GM06990 (cell line): ENCODE measurements around the gene MT1M.

ENCODE experiments used
- DNase-seq: peaks from one replicate; pipeline ENCODE4 v3.0.0-alpha.2; 2011; ENCODE audit not compliant: insufficient read length; ENCODE audit errors: extremely low read depth
- H3K27me3 ChIP-seq: replicated peaks from 2 replicates; pipeline ENCODE4 v1.6.0; 2011; ENCODE audit warnings: low read length; ENCODE audit not compliant: control insufficient read depth, insufficient read depth
- H3K36me3 ChIP-seq: 2 replicates; pipeline ENCODE4 v1.5.1; 2011; ENCODE audit warnings: low read length; ENCODE audit not compliant: control insufficient read depth, insufficient read depth
- H3K4me3 ChIP-seq: replicated peaks from 2 replicates; pipeline ENCODE4 v1.5.1; 2011; ENCODE audit warnings: low read depth, mild to moderate bottlenecking, control low read depth, low read length
- TF ChIP-seq, protein P1 (sequence below): IDR thresholded peaks from 2 replicates; pipeline ENCODE4 v1.5.1; 2011; ENCODE audit warnings: low read length, control low read depth, mild to moderate bottlenecking, inconsistent platforms; ENCODE audit not compliant: insufficient read depth, poor library complexity, severe bottlenecking

The MT1M gene

GRCh38 chr16:56589141-56590039 is 43.1 kb upstream of the MT1M start, which contains the start of gene MT3:
TSS of gene MT3 (plus strand) at chr16:56589528. CDS start at chr16:56589591, 63 bp downstream.
- Histone ChIP-seq H3K27me3 (peaks cover 8% of the 10 kb centered on the region), H3K36me3 (no peaks in the 10 kb centered on the region), H3K4me3 (peak within 1 kb of the TSS; percentile 3; the same call in 1 of the 2 replicates)
- DNase-seq = no peak
- TF ChIP-seq, protein P1, sequence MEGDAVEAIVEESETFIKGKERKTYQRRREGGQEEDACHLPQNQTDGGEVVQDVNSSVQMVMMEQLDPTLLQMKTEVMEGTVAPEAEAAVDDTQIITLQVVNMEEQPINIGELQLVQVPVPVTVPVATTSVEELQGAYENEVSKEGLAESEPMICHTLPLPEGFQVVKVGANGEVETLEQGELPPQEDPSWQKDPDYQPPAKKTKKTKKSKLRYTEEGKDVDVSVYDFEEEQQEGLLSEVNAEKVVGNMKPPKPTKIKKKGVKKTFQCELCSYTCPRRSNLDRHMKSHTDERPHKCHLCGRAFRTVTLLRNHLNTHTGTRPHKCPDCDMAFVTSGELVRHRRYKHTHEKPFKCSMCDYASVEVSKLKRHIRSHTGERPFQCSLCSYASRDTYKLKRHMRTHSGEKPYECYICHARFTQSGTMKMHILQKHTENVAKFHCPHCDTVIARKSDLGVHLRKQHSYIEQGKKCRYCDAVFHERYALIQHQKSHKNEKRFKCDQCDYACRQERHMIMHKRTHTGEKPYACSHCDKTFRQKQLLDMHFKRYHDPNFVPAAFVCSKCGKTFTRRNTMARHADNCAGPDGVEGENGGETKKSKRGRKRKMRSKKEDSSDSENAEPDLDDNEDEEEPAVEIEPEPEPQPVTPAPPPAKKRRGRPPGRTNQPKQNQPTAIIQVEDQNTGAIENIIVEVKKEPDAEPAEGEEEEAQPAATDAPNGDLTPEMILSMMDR = no peak

DNA sequence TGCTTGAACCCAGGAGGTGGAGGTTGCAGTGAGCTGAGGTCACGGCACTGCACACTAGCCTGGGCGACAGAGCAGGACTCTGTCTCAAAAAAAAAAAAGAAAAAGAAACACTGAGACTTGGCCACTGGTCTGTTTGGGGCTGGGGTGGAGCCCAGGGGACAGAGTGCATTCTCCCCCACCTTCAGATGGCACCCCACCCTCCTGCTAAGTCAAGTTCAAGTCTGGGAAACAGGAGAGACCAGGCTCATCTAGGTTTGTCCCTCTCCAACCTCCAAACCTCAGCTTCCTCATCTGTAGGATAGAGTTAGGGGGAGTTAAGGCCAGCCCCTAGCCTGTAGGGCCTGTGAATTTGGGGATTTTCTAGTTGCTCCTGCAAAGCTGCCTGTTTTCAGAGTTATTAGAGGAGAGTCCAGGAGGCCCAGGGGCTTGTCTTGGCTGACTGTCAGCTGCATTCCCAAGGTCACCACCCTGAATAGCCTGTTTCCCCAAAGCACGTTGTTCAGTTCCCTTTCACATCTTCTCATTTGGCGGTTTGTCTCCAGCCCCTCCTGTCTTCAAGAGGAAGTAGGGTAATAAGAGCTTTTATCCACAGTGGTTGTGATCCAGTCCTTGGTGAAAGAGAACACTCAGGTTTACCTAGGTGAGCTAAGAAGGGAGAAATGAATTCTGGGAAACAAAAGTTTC is 40.9 kb upstream of the MT1M start:
- no peak for DNase-seq

DNA sequence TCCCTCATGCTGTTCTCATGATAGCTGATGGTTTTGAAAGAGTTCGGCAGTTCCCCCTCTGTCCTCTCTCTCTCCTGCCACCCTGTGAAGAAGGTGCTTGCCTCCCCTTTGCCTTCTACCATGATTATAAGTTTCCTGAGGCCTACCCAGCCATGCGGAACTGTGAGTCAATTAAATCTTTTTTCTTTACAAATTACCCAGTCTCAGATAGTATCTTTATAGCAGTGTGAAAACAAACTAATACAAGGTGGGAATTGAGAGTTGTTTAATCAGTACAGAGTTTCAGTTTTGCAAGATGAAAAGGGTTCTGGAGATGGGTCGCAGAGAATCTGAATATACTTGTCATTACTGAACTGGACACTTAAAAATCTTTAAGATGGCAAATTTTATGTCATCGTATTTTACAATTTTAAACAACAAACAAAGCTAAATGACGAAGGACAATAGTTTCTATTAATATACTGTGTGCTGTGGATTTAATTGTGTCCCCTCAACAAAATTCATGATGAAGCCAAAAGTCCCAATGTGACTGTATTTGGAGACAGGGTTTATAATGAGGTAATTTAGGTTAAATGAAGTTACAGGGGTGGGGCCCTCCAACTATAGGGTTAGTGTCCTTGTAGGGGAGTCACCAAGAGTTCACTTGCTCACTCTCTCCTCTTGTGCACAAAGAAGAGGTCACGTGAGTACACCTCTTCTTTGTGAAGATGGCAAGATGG is 38.7 kb upstream of the MT1M start:
- Histone ChIP-seq H3K4me3 (no peak overlapping the region), H3K27me3 (peaks cover 8% of the 10 kb centered on the region), H3K36me3 (no peaks in the 10 kb centered on the region)
- TF ChIP-seq, protein P1 = no peak
- no peak for DNase-seq

More for the DNA sequence above, 40.9 kb upstream of the MT1M start:
- peaks cover 8% of the 10 kb centered on the region for H3K27me3 ChIP-seq
- H3K4me3 ChIP-seq = no peak overlapping the region
- no peaks in the 10 kb centered on the region for H3K36me3 ChIP-seq
- TF ChIP-seq, protein P1 = no peak

- no peak for DNase-seq
- no peak overlapping the region for H3K4me3 ChIP-seq
- no peaks in the 10 kb centered on the region for H3K36me3 ChIP-seq
- TF ChIP-seq, protein P1 = no peak
- peaks cover 8% of the 10 kb centered on the region for H3K27me3 ChIP-seq
Observed at GRCh38 chr16:56594292-56594619, 38.2 kb upstream of the MT1M start.

- no peak for DNase-seq
- TF ChIP-seq, protein P1 = peak; percentile 77
- Histone ChIP-seq H3K36me3 (no peaks in the 10 kb centered on the region), H3K27me3 (no peaks in the 10 kb centered on the region), H3K4me3 (no peak overlapping the region)
Observed at GRCh38 chr16:56600398-56600999, 32.0 kb upstream of the MT1M start.
